SU-DHL-6 (cell line): ENCODE data around the gene LEP.

ENCODE experiments used
- H2AFZ ChIP-seq: fragments of 200-600 bp; sonication (generic); 2 replicates; pipeline ENCODE4 v1.6.1; 2014; ENCODE audit warnings: low read depth, mild to moderate bottlenecking, moderate library complexity, mixed read lengths, antibody characterized with exemption, low read length; ENCODE audit not compliant: severe bottlenecking
- H3F3A ChIP-seq: fragments of 200-600 bp; shearing (Covaris generic); 2 replicates; pipeline ENCODE4 v1.6.0; 2016; ENCODE audit warnings: antibody characterized with exemption, mild to moderate bottlenecking; ENCODE audit not compliant: insufficient read depth
- H3K27ac ChIP-seq: fragments of 200-600 bp; sonication (generic); 2 replicates; pipeline ENCODE4 v1.5.1; 2016; ENCODE audit warnings: low read depth, mild to moderate bottlenecking, low read length, moderate library complexity, mixed read lengths
- H3K27me3 ChIP-seq: fragments of 200-600 bp; sonication (generic), shearing (Covaris generic); 2 replicates; pipeline ENCODE4 v1.6.0; 2014; ENCODE audit warnings: mild to moderate bottlenecking, low read length
- H3K36me3 ChIP-seq: fragments of 200-600 bp; sonication (generic); 2 replicates; pipeline ENCODE4 v1.6.1; 2014; ENCODE audit warnings: mild to moderate bottlenecking, low read length, mixed read lengths
- H3K4me2 ChIP-seq: fragments of 300-600, 200-600 bp; shearing (Covaris generic), sonication (generic); 2 replicates; pipeline ENCODE4 v1.6.0; 2014; ENCODE audit warnings: low read length, low read depth, mild to moderate bottlenecking; ENCODE audit not compliant: poor library complexity, severe bottlenecking
- H3K4me3 ChIP-seq: fragments of 200-600 bp; sonication (generic); 2 replicates; pipeline ENCODE4 v1.5.1; 2014; ENCODE audit warnings: antibody characterized with exemption, low read length, mild to moderate bottlenecking, mixed read lengths; ENCODE audit not compliant: insufficient read depth, poor library complexity, severe bottlenecking
- H3K79me2 ChIP-seq: fragments of 200-600 bp; sonication (generic); 2 replicates; pipeline ENCODE4 v1.6.1; 2014; ENCODE audit warnings: mild to moderate bottlenecking, low read length, moderate library complexity; ENCODE audit not compliant: insufficient read depth
- H3K9ac ChIP-seq: fragments of 200-600 bp; sonication (generic); 2 replicates; pipeline ENCODE4 v1.7.0; 2014; ENCODE audit warnings: mild to moderate bottlenecking, low read length
- H3K9me2 ChIP-seq: fragments of 200-600 bp; sonication (generic); replicated peaks from 2 replicates; pipeline ENCODE4 v1.6.1; 2014; ENCODE audit warnings: low read length; ENCODE audit not compliant: insufficient read depth
- H3K9me3 ChIP-seq: fragments of 200-600 bp; sonication (generic); 2 replicates; pipeline ENCODE4 v1.6.1; 2014; ENCODE audit warnings: low read length, mixed read lengths; ENCODE audit not compliant: insufficient read depth
- H4K20me1 ChIP-seq: fragments of 200-600 bp; sonication (generic); 2 replicates; pipeline ENCODE4 v1.6.1; 2014; ENCODE audit warnings: low read depth, mild to moderate bottlenecking, antibody characterized with exemption, low read length, moderate library complexity, mixed read lengths
- EZH2phosphoT487 ChIP-seq: fragments of 200-600 bp; sonication (generic), shearing (Covaris generic); conservative IDR thresholded peaks from 2 replicates; pipeline ENCODE4 v1.6.1; 2018; ENCODE audit warnings: mild to moderate bottlenecking, antibody characterized with exemption, low read length, moderate library complexity, mixed read lengths
- TF ChIP-seq, protein P1 (sequence below): fragments of 200-600 bp; sonication (generic); IDR thresholded peaks from one replicate; pipeline ENCODE4 v1.5.1; 2017; ENCODE audit warnings: antibody characterized with exemption, mild to moderate bottlenecking, low read length, moderate library complexity; ENCODE audit not compliant: insufficient read depth, poor library complexity, severe bottlenecking

LEP gene

GRCh38 chr7:128263420-128263819 lies 22.3 kb downstream of the LEP start:
- H3K4me2 ChIP-seq: no peak overlapping the region
- H3K27ac ChIP-seq: no peak overlapping the region
- H3F3A ChIP-seq: no peaks in the 10 kb centered on the region
- no peak overlapping the region for H3K4me3 ChIP-seq
- no peak overlapping the region for H3K9ac ChIP-seq
- TF ChIP-seq, protein P1, sequence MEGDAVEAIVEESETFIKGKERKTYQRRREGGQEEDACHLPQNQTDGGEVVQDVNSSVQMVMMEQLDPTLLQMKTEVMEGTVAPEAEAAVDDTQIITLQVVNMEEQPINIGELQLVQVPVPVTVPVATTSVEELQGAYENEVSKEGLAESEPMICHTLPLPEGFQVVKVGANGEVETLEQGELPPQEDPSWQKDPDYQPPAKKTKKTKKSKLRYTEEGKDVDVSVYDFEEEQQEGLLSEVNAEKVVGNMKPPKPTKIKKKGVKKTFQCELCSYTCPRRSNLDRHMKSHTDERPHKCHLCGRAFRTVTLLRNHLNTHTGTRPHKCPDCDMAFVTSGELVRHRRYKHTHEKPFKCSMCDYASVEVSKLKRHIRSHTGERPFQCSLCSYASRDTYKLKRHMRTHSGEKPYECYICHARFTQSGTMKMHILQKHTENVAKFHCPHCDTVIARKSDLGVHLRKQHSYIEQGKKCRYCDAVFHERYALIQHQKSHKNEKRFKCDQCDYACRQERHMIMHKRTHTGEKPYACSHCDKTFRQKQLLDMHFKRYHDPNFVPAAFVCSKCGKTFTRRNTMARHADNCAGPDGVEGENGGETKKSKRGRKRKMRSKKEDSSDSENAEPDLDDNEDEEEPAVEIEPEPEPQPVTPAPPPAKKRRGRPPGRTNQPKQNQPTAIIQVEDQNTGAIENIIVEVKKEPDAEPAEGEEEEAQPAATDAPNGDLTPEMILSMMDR: no peak
- no peak for TF ChIP-seq EZH2phosphoT487
- H4K20me1 ChIP-seq: no peaks in the 10 kb centered on the region
- H3K36me3 ChIP-seq: no peaks in the 10 kb centered on the region
- no peaks in the 10 kb centered on the region for H3K27me3 ChIP-seq
- H3K9me2 ChIP-seq: no peaks in the 10 kb centered on the region
- no peaks in the 10 kb centered on the region for H3K9me3 ChIP-seq
- no peaks in the 10 kb centered on the region for H3K79me2 ChIP-seq
- H2AFZ ChIP-seq: no peak overlapping the region

GRCh38 chr7:128264477-128264876 lies 23.4 kb downstream of the LEP start:
- TF ChIP-seq EZH2phosphoT487: no peak
- Histone ChIP-seq H4K20me1 (no peaks in the 10 kb centered on the region), H2AFZ (no peak overlapping the region), H3K9ac (no peak overlapping the region), H3K9me3 (no peaks in the 10 kb centered on the region), H3K4me3 (no peak overlapping the region), H3K27ac (no peak overlapping the region), H3F3A (no peaks in the 10 kb centered on the region), H3K9me2 (no peaks in the 10 kb centered on the region), H3K36me3 (no peaks in the 10 kb centered on the region), H3K4me2 (no peak overlapping the region), H3K27me3 (no peaks in the 10 kb centered on the region), H3K79me2 (no peaks in the 10 kb centered on the region)

DNA sequence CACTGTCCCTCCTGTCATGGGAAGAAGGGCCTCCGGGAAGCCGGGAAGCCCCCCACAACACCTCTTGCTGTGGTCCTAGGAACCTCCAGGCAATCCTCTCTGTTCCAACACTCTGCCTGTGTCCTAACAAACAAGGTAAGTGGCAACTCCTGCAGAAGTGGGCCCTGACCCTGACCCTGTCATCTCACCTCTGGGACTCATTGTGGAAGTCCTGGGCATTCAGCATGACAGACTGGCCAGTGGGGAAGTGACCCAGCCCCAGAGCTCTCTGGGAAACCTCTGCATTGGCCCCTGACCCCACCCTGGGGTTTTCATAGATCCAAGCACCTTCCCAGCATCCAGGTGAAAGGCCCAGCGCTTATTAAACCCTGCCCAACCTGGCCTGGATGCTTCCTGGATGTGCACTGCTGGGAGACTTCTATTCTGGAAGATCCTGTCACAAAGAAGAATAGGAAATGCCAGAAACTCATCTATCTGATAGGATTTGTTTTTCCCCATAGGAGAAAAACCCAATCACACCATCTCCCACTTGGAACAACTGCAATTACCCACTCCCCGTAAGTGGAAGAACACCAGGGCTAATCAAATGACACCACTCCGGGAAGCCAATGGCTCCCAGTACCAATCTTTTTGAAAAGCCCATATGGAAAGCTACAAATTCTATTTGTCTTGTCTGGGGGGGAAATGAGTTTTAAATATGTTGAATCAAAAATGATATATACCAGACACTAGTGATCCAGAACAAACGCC lies 24.3 kb downstream of the LEP start:
- TF ChIP-seq EZH2phosphoT487: no peak
- TF ChIP-seq, protein P1: no peak
- Histone ChIP-seq H3K9ac (no peak overlapping the region), H3K9me2 (no peaks in the 10 kb centered on the region), H3K27ac (no peak overlapping the region), H3K4me2 (no peak overlapping the region), H3K9me3 (no peaks in the 10 kb centered on the region), H3K36me3 (no peaks in the 10 kb centered on the region), H4K20me1 (no peaks in the 10 kb centered on the region), H3F3A (no peaks in the 10 kb centered on the region), H2AFZ (no peak overlapping the region), H3K79me2 (no peaks in the 10 kb centered on the region), H3K27me3 (no peaks in the 10 kb centered on the region), H3K4me3 (no peak overlapping the region)

DNA sequence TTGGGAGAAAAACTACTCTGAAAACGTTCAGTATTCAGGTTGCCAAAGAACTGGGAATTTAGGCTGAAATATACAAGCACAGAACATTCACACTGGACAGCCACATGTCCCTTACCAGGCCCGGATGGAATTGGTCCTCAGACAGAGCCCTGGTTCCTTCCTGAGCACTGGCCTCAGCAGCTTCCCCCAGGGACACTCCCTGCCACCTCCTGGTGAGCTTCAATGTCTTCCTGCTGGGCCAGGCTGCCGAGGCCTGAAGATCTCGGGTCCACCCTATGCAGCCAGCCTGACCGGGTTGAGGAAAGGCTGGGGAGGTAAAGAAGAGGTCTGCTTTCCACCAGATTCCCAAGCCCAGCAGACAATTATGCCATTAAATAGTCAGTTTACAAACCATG lies 24.8 kb downstream of the LEP start:
- Histone ChIP-seq H3K9me3 (no peaks in the 10 kb centered on the region), H3K27ac (no peak overlapping the region), H3K36me3 (no peaks in the 10 kb centered on the region), H3K9me2 (no peaks in the 10 kb centered on the region), H3K27me3 (no peaks in the 10 kb centered on the region), H3K79me2 (no peaks in the 10 kb centered on the region), H3K9ac (no peak overlapping the region), H2AFZ (no peak overlapping the region), H3K4me3 (no peak overlapping the region), H3K4me2 (no peak overlapping the region), H3F3A (no peaks in the 10 kb centered on the region), H4K20me1 (no peaks in the 10 kb centered on the region)
- TF ChIP-seq EZH2phosphoT487: no peak
- TF ChIP-seq, protein P1: no peak
